ENCODE measurements around the gene MRPL39.

Gene MRPL39

GRCh38 chr21:25557180-25557579 is 50.1 kb downstream of the MRPL39 start:
- Histone ChIP-seq H3K9me3 (replicated peaks; ENCODE audit: low read length) (no peaks in the 10 kb centered on the region), H3K4me1 (ENCODE audit: control insufficient read depth, insufficient read depth, low read length) (peaks cover 8% of the 10 kb centered on the region), H3K4me2 (ENCODE audit: low read length) (no peak overlapping the region), H3K27me3 (ENCODE audit: control insufficient read depth, insufficient read depth, low read length) (no peaks in the 10 kb centered on the region), H3K9ac (ENCODE audit: low read depth, low read length) (no peak overlapping the region), H3K4me3 (ENCODE audit: low read length) (no peak overlapping the region), H3K36me3 (ENCODE audit: insufficient read depth, low read length) (no peaks in the 10 kb centered on the region)

- no peaks in the 10 kb centered on the region for H3K36me3 ChIP-seq (ENCODE audit: insufficient read depth, low read length)
- no peaks in the 10 kb centered on the region for H3K9me3 ChIP-seq (replicated peaks; ENCODE audit: low read length)
- H3K4me3 ChIP-seq (ENCODE audit: low read length): no peak overlapping the region
- peaks cover 3% of the 10 kb centered on the region for H3K4me1 ChIP-seq (ENCODE audit: control insufficient read depth, insufficient read depth, low read length)
- no peak overlapping the region for H3K4me2 ChIP-seq (ENCODE audit: low read length)
- no peak overlapping the region for H3K9ac ChIP-seq (ENCODE audit: low read depth, low read length)
- no peaks in the 10 kb centered on the region for H3K27me3 ChIP-seq (ENCODE audit: control insufficient read depth, insufficient read depth, low read length)
Measured at GRCh38 chr21:25556091-25556490, 51.2 kb downstream of the MRPL39 start.

- H3K36me3 ChIP-seq (ENCODE audit: insufficient read depth, low read length): no peaks in the 10 kb centered on the region
- H3K9ac ChIP-seq (ENCODE audit: low read depth, low read length): no peak overlapping the region
- H3K4me3 ChIP-seq (ENCODE audit: low read length): no peak overlapping the region
Measured at GRCh38 chr21:25555492-25555891, 51.8 kb downstream of the MRPL39 start.

GRCh38 chr21:25552856-25553255 is 54.4 kb downstream of the MRPL39 start:
- no peaks in the 10 kb centered on the region for H3K36me3 ChIP-seq (ENCODE audit: insufficient read depth, low read length)
- H3K4me1 ChIP-seq (ENCODE audit: control insufficient read depth, insufficient read depth, low read length): no peaks in the 10 kb centered on the region
- H3K9me3 ChIP-seq (replicated peaks; ENCODE audit: low read length): no peaks in the 10 kb centered on the region
- H3K4me3 ChIP-seq (ENCODE audit: low read length): no peak overlapping the region
- H3K27me3 ChIP-seq (ENCODE audit: control insufficient read depth, insufficient read depth, low read length): no peaks in the 10 kb centered on the region
- H3K9ac ChIP-seq (ENCODE audit: low read depth, low read length): no peak overlapping the region
- H3K4me2 ChIP-seq (ENCODE audit: low read length): no peak overlapping the region

More at GRCh38 chr21:25555492-25555891, 51.8 kb downstream of the MRPL39 start:
- H3K9me3 ChIP-seq (replicated peaks; ENCODE audit: low read length): no peaks in the 10 kb centered on the region
- H3K4me2 ChIP-seq (ENCODE audit: low read length): no peak overlapping the region
- H3K27me3 ChIP-seq (ENCODE audit: control insufficient read depth, insufficient read depth, low read length): no peaks in the 10 kb centered on the region
- H3K4me1 ChIP-seq (ENCODE audit: control insufficient read depth, insufficient read depth, low read length): peaks cover 3% of the 10 kb centered on the region

- H3K4me2 ChIP-seq (ENCODE audit: low read length): no peak overlapping the region
- H3K36me3 ChIP-seq (ENCODE audit: insufficient read depth, low read length): no peaks in the 10 kb centered on the region
- no peak overlapping the region for H3K9ac ChIP-seq (ENCODE audit: low read depth, low read length)
- H3K4me1 ChIP-seq (ENCODE audit: control insufficient read depth, insufficient read depth, low read length): no peaks in the 10 kb centered on the region
- H3K9me3 ChIP-seq (replicated peaks; ENCODE audit: low read length): no peaks in the 10 kb centered on the region
- H3K27me3 ChIP-seq (ENCODE audit: control insufficient read depth, insufficient read depth, low read length): no peaks in the 10 kb centered on the region
- no peak overlapping the region for H3K4me3 ChIP-seq (ENCODE audit: low read length)
Measured at GRCh38 chr21:25551569-25551968, 55.7 kb downstream of the MRPL39 start.

GRCh38 chr21:25550352-25551120 is 56.7 kb downstream of the MRPL39 start:
- no peak overlapping the region for H3K9ac ChIP-seq (ENCODE audit: low read depth, low read length)
- no peaks in the 10 kb centered on the region for H3K9me3 ChIP-seq (replicated peaks; ENCODE audit: low read length)
- H3K36me3 ChIP-seq (ENCODE audit: insufficient read depth, low read length): no peaks in the 10 kb centered on the region
- H3K4me2 ChIP-seq (ENCODE audit: low read length): no peak overlapping the region
- H3K4me1 ChIP-seq (ENCODE audit: control insufficient read depth, insufficient read depth, low read length): no peaks in the 10 kb centered on the region
- H3K27me3 ChIP-seq (ENCODE audit: control insufficient read depth, insufficient read depth, low read length): no peaks in the 10 kb centered on the region
- H3K4me3 ChIP-seq (ENCODE audit: low read length): no peak overlapping the region

GRCh38 chr21:25541042-25541441 is 66.2 kb downstream of the MRPL39 start:
- Histone ChIP-seq H3K4me3 (ENCODE audit: low read length) (no peak overlapping the region), H3K9ac (ENCODE audit: low read depth, low read length) (no peak overlapping the region), H3K4me2 (ENCODE audit: low read length) (no peak overlapping the region), H3K4me1 (ENCODE audit: control insufficient read depth, insufficient read depth, low read length) (no peaks in the 10 kb centered on the region), H3K9me3 (replicated peaks; ENCODE audit: low read length) (no peaks in the 10 kb centered on the region), H3K27me3 (ENCODE audit: control insufficient read depth, insufficient read depth, low read length) (no peaks in the 10 kb centered on the region), H3K36me3 (ENCODE audit: insufficient read depth, low read length) (no peaks in the 10 kb centered on the region)

GRCh38 chr21:25539606-25540005 is 67.7 kb downstream of the MRPL39 start:
- no peak overlapping the region for H3K9ac ChIP-seq (ENCODE audit: low read depth, low read length)
- no peak overlapping the region for H3K4me2 ChIP-seq (ENCODE audit: low read length)
- no peaks in the 10 kb centered on the region for H3K9me3 ChIP-seq (replicated peaks; ENCODE audit: low read length)
- H3K4me1 ChIP-seq (ENCODE audit: control insufficient read depth, insufficient read depth, low read length): no peaks in the 10 kb centered on the region
- H3K4me3 ChIP-seq (ENCODE audit: low read length): no peak overlapping the region
- H3K36me3 ChIP-seq (ENCODE audit: insufficient read depth, low read length): no peaks in the 10 kb centered on the region
- H3K27me3 ChIP-seq (ENCODE audit: control insufficient read depth, insufficient read depth, low read length): no peaks in the 10 kb centered on the region

- no peaks in the 10 kb centered on the region for H3K36me3 ChIP-seq (ENCODE audit: insufficient read depth, low read length)
- no peak overlapping the region for H3K9ac ChIP-seq (ENCODE audit: low read depth, low read length)
- H3K27me3 ChIP-seq (ENCODE audit: control insufficient read depth, insufficient read depth, low read length): no peaks in the 10 kb centered on the region
- H3K4me1 ChIP-seq (ENCODE audit: control insufficient read depth, insufficient read depth, low read length): no peaks in the 10 kb centered on the region
- H3K9me3 ChIP-seq (replicated peaks; ENCODE audit: low read length): no peaks in the 10 kb centered on the region
- H3K4me3 ChIP-seq (ENCODE audit: low read length): no peak overlapping the region
- H3K4me2 ChIP-seq (ENCODE audit: low read length): no peak overlapping the region
Measured at GRCh38 chr21:25537174-25537573, 70.1 kb downstream of the MRPL39 start.

GRCh38 chr21:25536752-25537151 is 70.5 kb downstream of the MRPL39 start:
- no peaks in the 10 kb centered on the region for H3K27me3 ChIP-seq (ENCODE audit: control insufficient read depth, insufficient read depth, low read length)
- H3K4me2 ChIP-seq (ENCODE audit: low read length): no peak overlapping the region
- H3K4me1 ChIP-seq (ENCODE audit: control insufficient read depth, insufficient read depth, low read length): no peaks in the 10 kb centered on the region
- H3K36me3 ChIP-seq (ENCODE audit: insufficient read depth, low read length): no peaks in the 10 kb centered on the region
- H3K9ac ChIP-seq (ENCODE audit: low read depth, low read length): no peak overlapping the region
- H3K4me3 ChIP-seq (ENCODE audit: low read length): no peak overlapping the region
- H3K9me3 ChIP-seq (replicated peaks; ENCODE audit: low read length): no peaks in the 10 kb centered on the region

- no peak overlapping the region for H3K9ac ChIP-seq (ENCODE audit: low read depth, low read length)
- no peaks in the 10 kb centered on the region for H3K4me1 ChIP-seq (ENCODE audit: control insufficient read depth, insufficient read depth, low read length)
- H3K4me2 ChIP-seq (ENCODE audit: low read length): no peak overlapping the region
- no peak overlapping the region for H3K4me3 ChIP-seq (ENCODE audit: low read length)
- no peaks in the 10 kb centered on the region for H3K27me3 ChIP-seq (ENCODE audit: control insufficient read depth, insufficient read depth, low read length)
- no peaks in the 10 kb centered on the region for H3K36me3 ChIP-seq (ENCODE audit: insufficient read depth, low read length)
- H3K9me3 ChIP-seq (replicated peaks; ENCODE audit: low read length): no peaks in the 10 kb centered on the region
Measured at GRCh38 chr21:25535849-25536248, 71.4 kb downstream of the MRPL39 start.

All from skeletal muscle satellite cell (primary cell).